ENCODE data around the gene BCL2A1. TPM values are rescaled to one million over a fixed set of nuclear protein-coding genes. Genes with fewer than 3 reads are reported as not detected.

Gene BCL2A1
- total RNA-seq, 1 experiment from 2014 or later: not detected

- Histone ChIP-seq H3K9ac (ENCODE audit: extremely low read depth, insufficient read length, low read length) (no peak overlapping the region), H3K56ac (ENCODE audit: insufficient read length, low read depth, low read length) (no peak overlapping the region), H3K14ac (ENCODE audit: insufficient read depth, low read length) (no peak overlapping the region), H3K79me1 (ENCODE audit: insufficient read depth, low read depth, low read length, poor library complexity, severe bottlenecking) (no peaks in the 10 kb centered on the region), H3K4me2 (ENCODE audit: insufficient read depth, insufficient read length, low read length) (no peak overlapping the region), H3K4ac (ENCODE audit: low read depth, low read length) (no peak overlapping the region), H3K27me3 (ENCODE audit: insufficient read depth, low read length) (no peaks in the 10 kb centered on the region), H2AK5ac (ENCODE audit: insufficient read length, low read length) (no peak overlapping the region), H3K4me1 (ENCODE audit: insufficient read depth, low read length) (no peaks in the 10 kb centered on the region), H2BK120ac (ENCODE audit: low read depth, low read length, poor library complexity, severe bottlenecking) (no peak overlapping the region), H3K9me3 (ENCODE audit: control insufficient read depth, low read depth, low read length) (no peaks in the 10 kb centered on the region), H2BK5ac (ENCODE audit: insufficient read length, low read length) (no peak overlapping the region), H3K27ac (ENCODE audit: insufficient read length, low read depth, low read length) (no peak overlapping the region), H2AFZ (ENCODE audit: low read length) (no peak overlapping the region), H3K18ac (ENCODE audit: insufficient read length, low read depth, low read length) (no peak overlapping the region), H4K5ac (ENCODE audit: insufficient read length, low read depth, low read length) (no peak overlapping the region), H4K91ac (ENCODE audit: insufficient read length, low read depth, low read length) (no peak overlapping the region), H2BK15ac (ENCODE audit: low read depth, low read length) (no peak overlapping the region), H2BK20ac (ENCODE audit: low read depth, low read length, poor library complexity, severe bottlenecking) (no peak overlapping the region), H2BK12ac (ENCODE audit: insufficient read length, low read depth, low read length) (no peak overlapping the region), H4K20me1 (ENCODE audit: control insufficient read depth, insufficient read depth, insufficient read length) (no peaks in the 10 kb centered on the region), H3K79me2 (ENCODE audit: insufficient read depth, low read length) (no peaks in the 10 kb centered on the region), H3T11ph (ENCODE audit: low read length) (no peak overlapping the region), H4K8ac (replicated peaks; ENCODE audit: insufficient read length, low read depth, low read length) (no peak overlapping the region), H3K23ac (ENCODE audit: insufficient read length, low read depth, low read length) (no peak overlapping the region), H3K23me2 (ENCODE audit: insufficient read length, low read depth, low read length, poor library complexity, severe bottlenecking) (no peaks in the 10 kb centered on the region)
- no peaks in the 10 kb centered on the region; the same call in 1 of the 2 replicates for H3K27me3 Mint-ChIP-seq (ENCODE audit: low read depth)
- DNase-seq: no peak
- H3K36me3 Mint-ChIP-seq (ENCODE audit: insufficient read depth in 1 of 3, low read depth in 3 of 3): no peaks in the 10 kb centered on the region
- H3K27ac Mint-ChIP-seq: peak overlapping the region in 1 of 3 experiments; percentile 34; a peak in 1 of 7 replicates
- H3K4me1 Mint-ChIP-seq: no peaks in the 10 kb centered on the region
- no peak overlapping the region for H3K4me3 Mint-ChIP-seq
- no CpG with 5 or more reads among the region's 2 CpGs for WGBS (ENCODE audit: extremely low coverage, insufficient read length, low lambda C conversion rate)
- no peaks in the 10 kb centered on the region for H3K9me3 Mint-ChIP-seq
- no peak for TF ChIP-seq CTCF (conservative IDR thresholded peaks at IDR 0.05)
Observed at GRCh38 chr15:79989183-79989582, 18.2 kb upstream of the BCL2A1 start.
